Liver (tissue), 9 donors: ENCODE data around the gene BACH2. TPM values are rescaled to one million over a fixed set of nuclear protein-coding genes. Genes with fewer than 3 reads are reported as not detected.
A peak's percentile ranks its signal among the peaks of the same experiment; 100 is the strongest.

ENCODE experiments used
- DNase-seq: peaks from one replicate; pipeline ENCODE4 v3.0.0-alpha.2; 2017; ENCODE audit warnings: low spot score
- H3K27ac ChIP-seq, 2 donors: one replicate each; pipeline ENCODE4 v1.7.0; 2013; ENCODE audit warnings: inconsistent platforms in 2 of 2, low read length in 2 of 2, control low read depth in 1 of 2, low read depth in 1 of 2, mild to moderate bottlenecking in 1 of 2
- H3K27me3 ChIP-seq, 4 donors: one replicate each; pipeline versions ENCODE4 v1.6.1 to v1.7.0; 2013; ENCODE audit warnings: low read length in 3 of 4, inconsistent platforms in 1 of 4, mild to moderate bottlenecking in 1 of 4, moderate library complexity in 1 of 4; ENCODE audit not compliant: control insufficient read depth in 4 of 4, insufficient read depth in 4 of 4
- H3K36me3 ChIP-seq, 4 donors: one replicate each; pipeline versions ENCODE4 v1.6.1 to v1.7.0; 2013; ENCODE audit warnings: low read length in 3 of 4, mild to moderate bottlenecking in 3 of 4, low read depth in 1 of 4, moderate library complexity in 1 of 4; ENCODE audit not compliant: control insufficient read depth in 4 of 4, insufficient read depth in 3 of 4
- H3K4me1 ChIP-seq, 4 donors: one replicate each; pipeline versions ENCODE4 v1.6.1 to v1.7.0; 2013; ENCODE audit warnings: low read length in 3 of 4, mild to moderate bottlenecking in 3 of 4, moderate library complexity in 1 of 4; ENCODE audit not compliant: control insufficient read depth in 4 of 4, insufficient read depth in 4 of 4
- H3K4me3 ChIP-seq, 3 donors: one replicate each; pipeline versions ENCODE4 v1.6.1 to v1.7.0; 2013; ENCODE audit warnings: low read length in 3 of 3, control low read depth in 1 of 3, low read depth in 1 of 3, mild to moderate bottlenecking in 1 of 3
- H3K9ac ChIP-seq, 2 donors: one replicate each; pipeline ENCODE4 v1.7.0; 2013; ENCODE audit warnings: low read length in 2 of 2, mild to moderate bottlenecking in 2 of 2, moderate library complexity in 2 of 2, control low read depth in 1 of 2, low read depth in 1 of 2
- H3K9me3 ChIP-seq, 4 donors: one replicate each; pipeline versions ENCODE4 v1.6.1 to v1.7.0; 2013; ENCODE audit warnings: low read length in 3 of 4; ENCODE audit not compliant: control insufficient read depth in 4 of 4
- EGR1 ChIP-seq, 2 donors: IDR thresholded peaks; 2 replicates each; pipeline ENCODE4 v1.6.1; 2016 to 2018; ENCODE audit warnings: antibody characterized with exemption in 2 of 2, low read depth in 2 of 2
- FOXA1 ChIP-seq: IDR thresholded peaks from 2 replicates; pipeline ENCODE4 v1.6.1; 2016; ENCODE audit warnings: antibody characterized with exemption
- FOXA2 ChIP-seq: IDR thresholded peaks from 2 replicates; pipeline ENCODE4 v1.6.1; 2016; ENCODE audit warnings: antibody characterized with exemption
- GABPA ChIP-seq, 2 donors: IDR thresholded peaks in 1 of 2; conservative IDR thresholded peaks in 1 of 2; 2 replicates each; pipeline ENCODE4 v1.6.1; 2016; ENCODE audit warnings: antibody characterized with exemption in 2 of 2, mild to moderate bottlenecking in 1 of 2, moderate library complexity in 1 of 2
- HNF4A ChIP-seq, 2 donors: conservative IDR thresholded peaks; 2 replicates each; pipeline ENCODE4 v1.6.1; 2016; ENCODE audit warnings: antibody characterized with exemption in 2 of 2, mild to moderate bottlenecking in 2 of 2
- HNF4G ChIP-seq: IDR thresholded peaks from 2 replicates; pipeline ENCODE4 v1.6.1; 2016; ENCODE audit warnings: antibody characterized with exemption
- JUND ChIP-seq, 2 donors: IDR thresholded peaks; 2 replicates each; pipeline ENCODE4 v1.6.1; 2016; ENCODE audit warnings: antibody characterized with exemption in 2 of 2
- NR2F2 ChIP-seq: IDR thresholded peaks from 2 replicates; pipeline ENCODE4 v1.6.1; 2016; ENCODE audit warnings: antibody characterized with exemption
- RAD21 ChIP-seq, 2 donors: IDR thresholded peaks; 2 replicates each; pipeline ENCODE4 v1.6.1; 2016; ENCODE audit warnings: antibody characterized with exemption in 2 of 2, mild to moderate bottlenecking in 2 of 2
- RXRA ChIP-seq, 2 donors: IDR thresholded peaks; 2 replicates each; pipeline ENCODE4 v1.6.1; 2017 to 2018; ENCODE audit warnings: antibody characterized with exemption in 2 of 2, mild to moderate bottlenecking in 1 of 2
- SP1 ChIP-seq: IDR thresholded peaks from 2 replicates; pipeline ENCODE4 v1.6.1; 2018; ENCODE audit warnings: antibody characterized with exemption, mild to moderate bottlenecking
- TAF1 ChIP-seq: conservative IDR thresholded peaks from 2 replicates; pipeline ENCODE4 v1.6.1; 2016; ENCODE audit warnings: antibody characterized with exemption, mild to moderate bottlenecking
- YY1 ChIP-seq: IDR thresholded peaks from 2 replicates; pipeline ENCODE4 v1.6.1; 2016; ENCODE audit warnings: antibody characterized with exemption, mild to moderate bottlenecking
- WGBS: extraction: QIAGEN DNeasy Blood & Tissue Kit; methylation state at CpG from one replicate; pipeline ENCODE4 v1.1.7; 2013; 5-methylcytosine and 5-hydroxymethylcytosine counted together
- polyA plus RNA-seq, 2 donors: library from polyadenylated mRNA; stranded (reverse) in 1 of 2; unstranded in 1 of 2; fragments of 200-250 nt in 1 of 2; fragments of >200 nt in 1 of 2; fragmentation: Nextera tagmentation in 1 of 2; extraction: Ambion mirVana in 1 of 2; gene quantifications; one replicate each; pipeline versions ENCODE4 v1.2.1 to v1.2.3, GENCODE V29; 2013 to 2015
- total RNA-seq, 2 donors: library from RNA; depleted of rRNA; stranded (reverse); fragments of >200 nt; gene quantifications; one replicate each; pipeline ENCODE4 v1.2.3, GENCODE V29; 2014
- TF ChIP-seq, protein P1 (sequence below): IDR thresholded peaks from 2 replicates; pipeline ENCODE4 v1.6.1; 2016; ENCODE audit warnings: antibody characterized with exemption
- TF ChIP-seq, protein P2 (sequence below): fragments of 150-350 bp; IDR thresholded peaks from 2 replicates; pipeline ENCODE4 v1.5.1; 2017; ENCODE audit warnings: improper control_type of control experiment, low read depth, low read length; ENCODE audit not compliant: missing input control
- TF ChIP-seq, protein P3 (sequence below): IDR thresholded peaks from 2 replicates; pipeline ENCODE4 v1.6.1; 2016; ENCODE audit warnings: antibody characterized with exemption
- TF ChIP-seq, protein P4 (sequence below): IDR thresholded peaks from 2 replicates; pipeline ENCODE4 v1.6.1; 2016; ENCODE audit warnings: antibody characterized with exemption
- TF ChIP-seq, protein P5 (sequence below): IDR thresholded peaks from 2 replicates; pipeline ENCODE4 v1.6.1; 2016; ENCODE audit warnings: antibody characterized with exemption, mild to moderate bottlenecking
- donor health status: healthy.
- donor health status: healthy.
- donor health status: healthy.
- donor health status: healthy.
- donor health status: healthy.

BACH2 gene
- total and polyA plus RNA-seq, 4 donors, result 1.9 to 3.7 (median 1.9) TPM

DNA sequence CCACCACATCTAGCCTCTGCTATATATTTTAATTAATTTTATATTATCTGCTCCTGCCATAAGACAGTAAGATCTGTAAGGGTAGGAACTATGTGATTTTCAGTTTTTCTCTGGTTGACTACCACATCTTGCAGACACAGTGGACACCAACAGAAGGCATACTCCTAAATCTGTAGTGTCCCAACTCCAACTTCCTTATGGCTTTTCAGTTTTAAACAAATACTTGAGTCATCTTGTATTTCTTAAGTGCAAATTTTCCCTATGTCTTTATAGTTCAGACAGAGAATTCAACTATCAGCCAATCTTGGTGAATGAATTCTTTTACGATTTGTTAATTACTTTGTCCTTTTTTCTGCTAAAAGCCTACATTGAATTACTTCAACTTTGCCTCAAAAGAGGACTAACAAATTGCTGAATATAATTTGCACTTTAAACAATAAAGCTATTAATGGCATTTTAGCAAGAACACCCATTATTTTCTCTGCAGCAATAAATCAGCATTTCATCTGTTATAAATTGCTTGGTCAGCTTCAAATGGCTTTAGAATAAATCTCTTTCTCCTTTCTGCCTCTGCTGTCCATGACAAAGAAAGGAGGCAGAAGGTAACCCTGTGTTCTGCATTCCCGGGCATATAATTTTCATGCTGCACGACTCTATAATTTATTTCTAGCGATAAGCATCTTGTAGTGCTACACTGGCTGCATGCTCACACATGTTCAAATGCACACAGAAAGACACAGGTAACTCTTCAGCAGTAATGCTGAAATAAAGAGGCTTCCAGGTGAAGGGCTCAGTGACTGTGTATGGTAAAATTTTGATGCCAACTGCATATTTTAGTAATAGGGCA lies 144.8 kb downstream of the BACH2 start:
- DNase-seq, result no peak
- TF ChIP-seq, protein P1, sequence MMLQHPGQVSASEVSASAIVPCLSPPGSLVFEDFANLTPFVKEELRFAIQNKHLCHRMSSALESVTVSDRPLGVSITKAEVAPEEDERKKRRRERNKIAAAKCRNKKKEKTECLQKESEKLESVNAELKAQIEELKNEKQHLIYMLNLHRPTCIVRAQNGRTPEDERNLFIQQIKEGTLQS, result no peak
- no peak for TF ChIP-seq FOXA1
- Histone ChIP-seq H3K27ac (no peak overlapping the region), H3K36me3 (no peaks in the 10 kb centered on the region), H3K9ac (no peak overlapping the region), H3K27me3 (no peaks in the 10 kb centered on the region), H3K4me3 (no peak overlapping the region), H3K4me1 (peaks cover 0 to 3% (median 1%) of the 10 kb centered on the region in 4 donors), H3K9me3 (no peaks in the 10 kb centered on the region)
- 92% methylated on average over 4 of the region's 4 CpGs for WGBS

DNA sequence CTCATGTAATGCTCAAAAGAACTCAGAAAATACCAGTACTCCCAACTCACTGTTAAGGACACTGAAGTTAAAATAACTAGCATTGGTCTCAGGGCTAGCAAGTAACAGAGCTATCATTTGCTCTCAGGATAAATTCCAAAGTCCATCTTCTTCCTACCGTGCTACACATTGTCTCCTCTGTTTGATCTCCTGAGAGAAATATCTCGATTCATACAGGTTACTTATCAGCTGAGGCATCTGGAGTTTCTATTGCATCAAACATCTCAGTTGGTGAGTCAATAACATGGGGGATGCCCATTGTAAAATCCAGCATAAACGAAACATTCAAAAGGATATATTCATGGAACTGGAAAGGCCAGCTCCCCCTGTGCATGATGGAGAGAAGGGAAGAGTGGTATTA lies 147.4 kb downstream of the BACH2 start:
- Histone ChIP-seq H3K36me3 (no peaks in the 10 kb centered on the region), H3K27ac (no peak overlapping the region), H3K9me3 (no peaks in the 10 kb centered on the region), H3K4me1 (peaks cover 0 to 6% (median 2%) of the 10 kb centered on the region in 4 donors), H3K4me3 (no peak overlapping the region), H3K9ac (no peak overlapping the region), H3K27me3 (no peaks in the 10 kb centered on the region)
- no peak for TF ChIP-seq YY1
- TF ChIP-seq HNF4G, result peak; percentile 26
- TF ChIP-seq HNF4A (conservative IDR thresholded peaks at IDR 0.05), result peak; percentile 54 to 68
- no peak for DNase-seq
- WGBS, result 38% methylated on average over 3 of the region's 3 CpGs

DNA sequence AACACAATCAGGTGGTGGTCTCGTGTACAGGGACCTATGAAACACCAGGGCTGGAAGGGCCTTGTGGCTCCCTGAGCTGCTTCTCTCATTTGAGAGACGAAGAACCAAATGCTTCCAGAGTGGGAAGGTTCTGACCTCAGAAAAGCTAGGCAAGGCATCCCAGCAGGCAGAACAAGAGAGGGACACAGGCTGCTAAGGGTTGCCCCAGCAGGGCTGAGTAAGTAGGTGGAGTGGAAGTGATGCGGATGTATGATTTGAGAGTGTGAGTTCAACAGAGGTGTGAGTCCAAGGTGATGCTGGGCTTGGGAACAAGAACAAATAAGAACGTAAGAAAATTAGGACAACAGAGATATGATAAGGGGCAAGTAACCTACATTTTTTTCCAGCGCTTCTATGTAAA lies 147.8 kb downstream of the BACH2 start:
- WGBS, result 93% methylated on average over 5 of the region's 5 CpGs
- Histone ChIP-seq H3K4me3 (no peak overlapping the region), H3K9ac (no peak overlapping the region), H3K27ac (no peak overlapping the region), H3K27me3 (no peaks in the 10 kb centered on the region), H3K9me3 (no peaks in the 10 kb centered on the region), H3K4me1 (peaks cover 0 to 6% (median 2%) of the 10 kb centered on the region in 4 donors), H3K36me3 (no peaks in the 10 kb centered on the region)
- DNase-seq, result no peak
- TF ChIP-seq, protein P2, sequence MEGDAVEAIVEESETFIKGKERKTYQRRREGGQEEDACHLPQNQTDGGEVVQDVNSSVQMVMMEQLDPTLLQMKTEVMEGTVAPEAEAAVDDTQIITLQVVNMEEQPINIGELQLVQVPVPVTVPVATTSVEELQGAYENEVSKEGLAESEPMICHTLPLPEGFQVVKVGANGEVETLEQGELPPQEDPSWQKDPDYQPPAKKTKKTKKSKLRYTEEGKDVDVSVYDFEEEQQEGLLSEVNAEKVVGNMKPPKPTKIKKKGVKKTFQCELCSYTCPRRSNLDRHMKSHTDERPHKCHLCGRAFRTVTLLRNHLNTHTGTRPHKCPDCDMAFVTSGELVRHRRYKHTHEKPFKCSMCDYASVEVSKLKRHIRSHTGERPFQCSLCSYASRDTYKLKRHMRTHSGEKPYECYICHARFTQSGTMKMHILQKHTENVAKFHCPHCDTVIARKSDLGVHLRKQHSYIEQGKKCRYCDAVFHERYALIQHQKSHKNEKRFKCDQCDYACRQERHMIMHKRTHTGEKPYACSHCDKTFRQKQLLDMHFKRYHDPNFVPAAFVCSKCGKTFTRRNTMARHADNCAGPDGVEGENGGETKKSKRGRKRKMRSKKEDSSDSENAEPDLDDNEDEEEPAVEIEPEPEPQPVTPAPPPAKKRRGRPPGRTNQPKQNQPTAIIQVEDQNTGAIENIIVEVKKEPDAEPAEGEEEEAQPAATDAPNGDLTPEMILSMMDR, result no peak
- TF ChIP-seq TAF1 (no peak), HNF4A (conservative IDR thresholded peaks at IDR 0.05) (no peak), RXRA (IDR thresholded peaks at IDR 0.05) (no peak), RAD21 (IDR thresholded peaks at IDR 0.05) (no peak), SP1 (no peak), FOXA2 (no peak), GABPA (IDR thresholded peaks at IDR 0.05 in 1 of 2, conservative IDR thresholded peaks at IDR 0.05 in 1 of 2) (no peak), EGR1 (IDR thresholded peaks at IDR 0.05; ENCODE audit: low read depth in 2 of 2) (no peak), JUND (IDR thresholded peaks at IDR 0.05) (no peak), NR2F2 (no peak), FOXA1 (no peak), HNF4G (no peak)
- TF ChIP-seq, protein P3, sequence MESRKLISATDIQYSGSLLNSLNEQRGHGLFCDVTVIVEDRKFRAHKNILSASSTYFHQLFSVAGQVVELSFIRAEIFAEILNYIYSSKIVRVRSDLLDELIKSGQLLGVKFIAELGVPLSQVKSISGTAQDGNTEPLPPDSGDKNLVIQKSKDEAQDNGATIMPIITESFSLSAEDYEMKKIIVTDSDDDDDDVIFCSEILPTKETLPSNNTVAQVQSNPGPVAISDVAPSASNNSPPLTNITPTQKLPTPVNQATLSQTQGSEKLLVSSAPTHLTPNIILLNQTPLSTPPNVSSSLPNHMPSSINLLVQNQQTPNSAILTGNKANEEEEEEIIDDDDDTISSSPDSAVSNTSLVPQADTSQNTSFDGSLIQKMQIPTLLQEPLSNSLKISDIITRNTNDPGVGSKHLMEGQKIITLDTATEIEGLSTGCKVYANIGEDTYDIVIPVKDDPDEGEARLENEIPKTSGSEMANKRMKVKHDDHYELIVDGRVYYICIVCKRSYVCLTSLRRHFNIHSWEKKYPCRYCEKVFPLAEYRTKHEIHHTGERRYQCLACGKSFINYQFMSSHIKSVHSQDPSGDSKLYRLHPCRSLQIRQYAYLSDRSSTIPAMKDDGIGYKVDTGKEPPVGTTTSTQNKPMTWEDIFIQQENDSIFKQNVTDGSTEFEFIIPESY, result no peak
- TF ChIP-seq, protein P4, sequence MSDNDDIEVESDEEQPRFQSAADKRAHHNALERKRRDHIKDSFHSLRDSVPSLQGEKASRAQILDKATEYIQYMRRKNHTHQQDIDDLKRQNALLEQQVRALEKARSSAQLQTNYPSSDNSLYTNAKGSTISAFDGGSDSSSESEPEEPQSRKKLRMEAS, result no peak
- TF ChIP-seq, protein P5, sequence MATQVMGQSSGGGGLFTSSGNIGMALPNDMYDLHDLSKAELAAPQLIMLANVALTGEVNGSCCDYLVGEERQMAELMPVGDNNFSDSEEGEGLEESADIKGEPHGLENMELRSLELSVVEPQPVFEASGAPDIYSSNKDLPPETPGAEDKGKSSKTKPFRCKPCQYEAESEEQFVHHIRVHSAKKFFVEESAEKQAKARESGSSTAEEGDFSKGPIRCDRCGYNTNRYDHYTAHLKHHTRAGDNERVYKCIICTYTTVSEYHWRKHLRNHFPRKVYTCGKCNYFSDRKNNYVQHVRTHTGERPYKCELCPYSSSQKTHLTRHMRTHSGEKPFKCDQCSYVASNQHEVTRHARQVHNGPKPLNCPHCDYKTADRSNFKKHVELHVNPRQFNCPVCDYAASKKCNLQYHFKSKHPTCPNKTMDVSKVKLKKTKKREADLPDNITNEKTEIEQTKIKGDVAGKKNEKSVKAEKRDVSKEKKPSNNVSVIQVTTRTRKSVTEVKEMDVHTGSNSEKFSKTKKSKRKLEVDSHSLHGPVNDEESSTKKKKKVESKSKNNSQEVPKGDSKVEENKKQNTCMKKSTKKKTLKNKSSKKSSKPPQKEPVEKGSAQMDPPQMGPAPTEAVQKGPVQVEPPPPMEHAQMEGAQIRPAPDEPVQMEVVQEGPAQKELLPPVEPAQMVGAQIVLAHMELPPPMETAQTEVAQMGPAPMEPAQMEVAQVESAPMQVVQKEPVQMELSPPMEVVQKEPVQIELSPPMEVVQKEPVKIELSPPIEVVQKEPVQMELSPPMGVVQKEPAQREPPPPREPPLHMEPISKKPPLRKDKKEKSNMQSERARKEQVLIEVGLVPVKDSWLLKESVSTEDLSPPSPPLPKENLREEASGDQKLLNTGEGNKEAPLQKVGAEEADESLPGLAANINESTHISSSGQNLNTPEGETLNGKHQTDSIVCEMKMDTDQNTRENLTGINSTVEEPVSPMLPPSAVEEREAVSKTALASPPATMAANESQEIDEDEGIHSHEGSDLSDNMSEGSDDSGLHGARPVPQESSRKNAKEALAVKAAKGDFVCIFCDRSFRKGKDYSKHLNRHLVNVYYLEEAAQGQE, result no peak
- TF ChIP-seq, protein P1, result no peak
